Gastrocnemius medialis (tissue), 4 donors: ENCODE measurements around the gene PYURF. TPM values are rescaled to one million over a fixed set of nuclear protein-coding genes. Genes with fewer than 3 reads are reported as not detected.
A peak's percentile ranks its signal among the peaks of the same experiment; 100 is the strongest.

ENCODE experiments used
- ATAC-seq, 2 donors: fragments of 150-250 bp; one replicate each; pipeline ENCODE4 v1.9.1; 2016
- DNase-seq, 2 donors: peaks; one replicate each; pipeline ENCODE4 v3.0.0-alpha.2; 2019
- H3K27ac ChIP-seq, 4 donors: fragments of 200-600 bp; sonication (generic); 1 replicate in 1 of 4; 2 replicates in 3 of 4; pipeline ENCODE4 v1.5.1; 2016 to 2018; ENCODE audit warnings: mild to moderate bottlenecking in 2 of 4, moderate library complexity in 1 of 4
- H3K27me3 ChIP-seq, 3 donors: fragments of 200-600 bp; sonication (generic) in 2 of 3; 1 replicate in 1 of 3; 2 replicates in 2 of 3; pipeline versions ENCODE4 v1.5.1 to v1.6.0; 2016 to 2019; ENCODE audit warnings: mild to moderate bottlenecking in 1 of 3, moderate library complexity in 1 of 3
- H3K36me3 ChIP-seq, 2 donors: fragments of 200-600 bp; sonication (generic) in 1 of 2; one replicate each; pipeline ENCODE4 v1.5.1; 2017 to 2018
- H3K4me1 ChIP-seq, 2 donors: fragments of 200-600 bp; sonication (generic) in 1 of 2; one replicate each; pipeline ENCODE4 v1.5.1; 2016 to 2017; ENCODE audit warnings: mild to moderate bottlenecking in 2 of 2
- H3K4me3 ChIP-seq, 4 donors: fragments of 200-600 bp; sonication (generic) in 3 of 4; 1 replicate in 1 of 4; 2 replicates in 3 of 4; pipeline ENCODE4 v1.5.1; 2016 to 2019; ENCODE audit warnings: mild to moderate bottlenecking in 2 of 4
- H3K9me3 ChIP-seq, 3 donors: fragments of 200-600 bp; sonication (generic) in 2 of 3; 1 replicate in 1 of 3; 2 replicates in 2 of 3; pipeline ENCODE4 v1.5.1; 2016 to 2019
- POLR2A ChIP-seq, 2 donors: fragments of 450-650 bp; IDR thresholded peaks; one replicate each; pipeline ENCODE4 v1.6.1; 2017; ENCODE audit warnings: antibody characterized with exemption in 2 of 2, mild to moderate bottlenecking in 2 of 2, moderate library complexity in 2 of 2
- in situ Hi-C, 4 donors: fragments of 200-750 bp; cut with MboI; loops; one replicate each; pipeline versions ENCODE4 v1.15.0 to v1.8.0; 2017; ENCODE audit warnings: low sequenced_read_pairs in 4 of 4
- intact Hi-C: fragments of 100-400 bp; cut with DNase I; formaldehyde crosslinking; loops from one replicate; pipeline ENCODE4 v1.15.1; 2023; ENCODE audit warnings: low total_unique reads
- total RNA-seq, 4 donors: library from RNA; depleted of rRNA; stranded (reverse); fragments of >200 nt; gene quantifications; one replicate each; pipeline versions ENCODE4 v1.1.0 to v1.2.3, GENCODE V29; 2016
- TF ChIP-seq, protein P1 (sequence below), 5 experiments: fragments of 450-650 bp in 3 of 5; fragments of 200-600 bp in 2 of 5; sonication (generic) in 2 of 5; IDR thresholded peaks in 4 of 5; conservative IDR thresholded peaks in 1 of 5; 1 replicate in 4 of 5; 2 replicates in 1 of 5; pipeline ENCODE4 v1.5.1; 2016 to 2019; ENCODE audit warnings: antibody characterized with exemption in 5 of 5, mild to moderate bottlenecking in 3 of 5, moderate library complexity in 3 of 5

The PYURF gene, protein sequence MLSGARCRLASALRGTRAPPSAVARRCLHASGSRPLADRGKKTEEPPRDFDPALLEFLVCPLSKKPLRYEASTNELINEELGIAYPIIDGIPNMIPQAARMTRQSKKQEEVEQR
- 10 to 100 TPM; 62.4 to 86.0 (median 72.3) TPM for total RNA-seq

GRCh38 chr4:88523325-88524129 lies at the start of gene PYURF:
Gene PYURF, minus strand, starts transcription at chr4:88523776. Its CDS starts 76 bp downstream, at chr4:88523700.
- H3K27me3 ChIP-seq: no peaks in the 10 kb centered on the region
- intact Hi-C loops: loop anchor here (1.0 to 10.0 kb wide), 7 partner anchors 66 to 1586 kb away; partner anchors contain the start of genes AFF1, HERC3, HERC5 and HERC6
- peak within 1 kb of the TSS; percentile 86 to 96 (median 90) for H3K4me3 ChIP-seq
- DNase-seq: peak; percentile 91 to 93
- in situ Hi-C loops: loop anchor here in 1 of 4 donors (25.0 kb wide), 2 partner anchors 486 to 661 kb away; no protein-coding TSS in a partner anchor
- peak within 1 kb of the TSS; percentile 88 to 98 (median 92) for H3K27ac ChIP-seq
- peaks cover 0 to 26% of the 10 kb centered on the region in 2 donors for H3K36me3 ChIP-seq
- TF ChIP-seq, protein P1, sequence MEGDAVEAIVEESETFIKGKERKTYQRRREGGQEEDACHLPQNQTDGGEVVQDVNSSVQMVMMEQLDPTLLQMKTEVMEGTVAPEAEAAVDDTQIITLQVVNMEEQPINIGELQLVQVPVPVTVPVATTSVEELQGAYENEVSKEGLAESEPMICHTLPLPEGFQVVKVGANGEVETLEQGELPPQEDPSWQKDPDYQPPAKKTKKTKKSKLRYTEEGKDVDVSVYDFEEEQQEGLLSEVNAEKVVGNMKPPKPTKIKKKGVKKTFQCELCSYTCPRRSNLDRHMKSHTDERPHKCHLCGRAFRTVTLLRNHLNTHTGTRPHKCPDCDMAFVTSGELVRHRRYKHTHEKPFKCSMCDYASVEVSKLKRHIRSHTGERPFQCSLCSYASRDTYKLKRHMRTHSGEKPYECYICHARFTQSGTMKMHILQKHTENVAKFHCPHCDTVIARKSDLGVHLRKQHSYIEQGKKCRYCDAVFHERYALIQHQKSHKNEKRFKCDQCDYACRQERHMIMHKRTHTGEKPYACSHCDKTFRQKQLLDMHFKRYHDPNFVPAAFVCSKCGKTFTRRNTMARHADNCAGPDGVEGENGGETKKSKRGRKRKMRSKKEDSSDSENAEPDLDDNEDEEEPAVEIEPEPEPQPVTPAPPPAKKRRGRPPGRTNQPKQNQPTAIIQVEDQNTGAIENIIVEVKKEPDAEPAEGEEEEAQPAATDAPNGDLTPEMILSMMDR (IDR thresholded peaks at IDR 0.05 in 4 of 5, conservative IDR thresholded peaks at IDR 0.05 in 1 of 5): no peak
- TF ChIP-seq POLR2A (IDR thresholded peaks at IDR 0.05): peak; percentile 87
- peaks cover 26 to 35% of the 10 kb centered on the region in 2 donors for H3K4me1 ChIP-seq
- peak; percentile 89 to 96 for ATAC-seq
- H3K9me3 ChIP-seq: no peaks in the 10 kb centered on the region

DNA sequence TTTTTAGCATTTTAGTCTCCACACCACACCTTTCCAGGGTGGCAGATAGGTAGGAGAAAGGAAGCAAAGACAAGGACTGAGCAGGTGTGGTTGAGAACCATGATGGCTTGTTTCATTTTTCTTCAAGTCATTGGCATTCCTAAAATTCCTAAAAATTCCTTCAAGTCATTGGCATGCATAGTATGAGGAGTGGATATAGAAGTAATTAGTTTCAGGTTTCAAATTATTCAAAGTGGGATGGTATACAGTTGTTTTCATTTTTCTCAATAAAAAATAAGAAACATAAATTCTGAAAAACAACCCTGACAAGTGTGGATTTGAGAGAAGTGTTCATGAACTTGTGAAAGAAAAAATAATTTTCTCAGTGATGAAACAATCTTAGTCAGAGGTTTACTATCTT lies 46.4 kb upstream of the PYURF start:
- peaks cover 1 to 7% of the 10 kb centered on the region in 2 donors for H3K4me1 ChIP-seq
- no peak for DNase-seq
- no peak overlapping the region for H3K27ac ChIP-seq
- in situ Hi-C loops (loop anchor here in 1 of 4 donors (25.0 kb wide), 1 partner anchor 467 kb away; no protein-coding TSS in a partner anchor), intact Hi-C loops (no loop called here)
- no peak overlapping the region for H3K4me3 ChIP-seq
- H3K36me3 ChIP-seq: no peaks in the 10 kb centered on the region
- no peak for TF ChIP-seq POLR2A (IDR thresholded peaks at IDR 0.05)
- TF ChIP-seq, protein P1 (IDR thresholded peaks at IDR 0.05 in 4 of 5, conservative IDR thresholded peaks at IDR 0.05 in 1 of 5): no peak
- no peaks in the 10 kb centered on the region for H3K9me3 ChIP-seq
- no peaks in the 10 kb centered on the region for H3K27me3 ChIP-seq
- no peak for ATAC-seq

DNA sequence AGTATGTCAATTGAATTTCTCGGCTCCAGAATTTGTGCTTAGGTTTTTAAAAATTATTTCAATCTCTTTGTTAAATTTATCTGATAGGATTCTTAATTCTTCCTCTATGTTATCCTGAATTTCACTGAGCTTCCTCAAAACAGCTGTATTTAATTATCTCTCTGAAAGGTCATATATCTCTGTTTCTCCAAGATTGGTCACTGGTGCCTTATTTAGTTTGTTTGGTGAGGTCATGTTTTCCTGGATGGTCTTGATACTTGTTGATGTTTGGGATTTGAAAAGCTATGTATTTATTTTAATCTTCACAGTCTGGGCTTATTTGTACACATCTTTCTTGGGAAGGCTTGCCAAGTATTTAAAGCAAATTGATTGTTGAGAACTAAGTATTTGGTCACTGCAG lies 44.0 kb upstream of the PYURF start:
- Histone ChIP-seq H3K9me3 (no peaks in the 10 kb centered on the region), H3K27ac (no peak overlapping the region), H3K4me3 (no peak overlapping the region), H3K4me1 (no peaks in the 10 kb centered on the region), H3K27me3 (no peaks in the 10 kb centered on the region), H3K36me3 (no peaks in the 10 kb centered on the region)
- in situ Hi-C loops: loop anchor here in 1 of 4 donors (25.0 kb wide), 1 partner anchor 470 kb away; no protein-coding TSS in a partner anchor
- ATAC-seq (no peak), DNase-seq (no peak)
- TF ChIP-seq, protein P1 (IDR thresholded peaks at IDR 0.05 in 4 of 5, conservative IDR thresholded peaks at IDR 0.05 in 1 of 5): no peak
- no peak for TF ChIP-seq POLR2A (IDR thresholded peaks at IDR 0.05)
- intact Hi-C loops: no loop called here

- Histone ChIP-seq H3K4me1 (no peaks in the 10 kb centered on the region), H3K27ac (no peak overlapping the region), H3K27me3 (no peaks in the 10 kb centered on the region), H3K9me3 (no peaks in the 10 kb centered on the region), H3K36me3 (no peaks in the 10 kb centered on the region), H3K4me3 (no peak overlapping the region)
- no peak for DNase-seq
- ATAC-seq: no peak
- in situ Hi-C loops: loop anchor here in 2 of 4 donors (25.0 kb wide), 1 partner anchor 487 kb away; no protein-coding TSS in a partner anchor
- intact Hi-C loops: no loop called here
- no peak for TF ChIP-seq POLR2A (IDR thresholded peaks at IDR 0.05)
- TF ChIP-seq, protein P1 (IDR thresholded peaks at IDR 0.05 in 4 of 5, conservative IDR thresholded peaks at IDR 0.05 in 1 of 5): no peak
These were observed 26.2 kb upstream of the PYURF start for GRCh38 chr4:88549815-88550214.
